ENCODE results near the gene LRRC59.

Gene LRRC59

DNA sequence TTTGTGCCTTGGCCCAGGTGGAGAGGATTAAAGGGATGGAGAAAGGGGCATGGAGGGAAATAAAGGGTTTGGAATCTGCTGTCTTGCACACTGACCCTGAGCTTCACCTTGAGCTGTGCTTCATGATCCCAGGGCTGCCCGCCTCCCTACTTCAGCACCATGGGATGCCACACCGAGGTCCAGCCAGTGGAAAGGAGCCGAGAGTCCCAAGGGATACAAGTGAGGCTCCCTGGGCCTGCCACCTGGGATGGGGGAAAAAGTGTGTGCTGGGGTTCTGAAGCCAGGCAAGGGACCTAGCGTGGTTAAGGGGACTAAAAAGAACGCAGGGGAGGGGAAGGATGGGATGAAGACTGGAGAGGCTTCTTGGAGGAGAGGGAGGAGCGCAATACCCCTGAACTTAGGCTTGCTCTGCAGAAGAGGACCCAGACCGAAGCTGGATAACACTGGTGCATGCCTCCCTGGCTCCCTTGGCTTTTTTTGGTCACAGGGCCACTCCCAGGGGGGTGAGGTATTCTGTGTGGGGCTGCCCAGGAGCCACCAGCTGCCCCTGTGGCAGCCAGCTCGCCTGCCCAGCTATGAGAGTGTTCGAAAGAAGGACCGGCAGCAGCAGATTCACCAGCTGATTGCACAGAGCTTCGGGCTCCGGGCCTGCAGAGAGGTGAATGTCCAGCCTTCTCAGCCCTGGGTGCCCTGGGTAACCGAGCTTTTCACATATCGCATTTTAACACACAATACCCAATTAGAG, 31.5 kb downstream of the LRRC59 start:
- no peak overlapping the region for H3K4me3 ChIP-seq (replicated peaks; ENCODE audit: low read depth, low read length)
- TF ChIP-seq, protein P1, sequence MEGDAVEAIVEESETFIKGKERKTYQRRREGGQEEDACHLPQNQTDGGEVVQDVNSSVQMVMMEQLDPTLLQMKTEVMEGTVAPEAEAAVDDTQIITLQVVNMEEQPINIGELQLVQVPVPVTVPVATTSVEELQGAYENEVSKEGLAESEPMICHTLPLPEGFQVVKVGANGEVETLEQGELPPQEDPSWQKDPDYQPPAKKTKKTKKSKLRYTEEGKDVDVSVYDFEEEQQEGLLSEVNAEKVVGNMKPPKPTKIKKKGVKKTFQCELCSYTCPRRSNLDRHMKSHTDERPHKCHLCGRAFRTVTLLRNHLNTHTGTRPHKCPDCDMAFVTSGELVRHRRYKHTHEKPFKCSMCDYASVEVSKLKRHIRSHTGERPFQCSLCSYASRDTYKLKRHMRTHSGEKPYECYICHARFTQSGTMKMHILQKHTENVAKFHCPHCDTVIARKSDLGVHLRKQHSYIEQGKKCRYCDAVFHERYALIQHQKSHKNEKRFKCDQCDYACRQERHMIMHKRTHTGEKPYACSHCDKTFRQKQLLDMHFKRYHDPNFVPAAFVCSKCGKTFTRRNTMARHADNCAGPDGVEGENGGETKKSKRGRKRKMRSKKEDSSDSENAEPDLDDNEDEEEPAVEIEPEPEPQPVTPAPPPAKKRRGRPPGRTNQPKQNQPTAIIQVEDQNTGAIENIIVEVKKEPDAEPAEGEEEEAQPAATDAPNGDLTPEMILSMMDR (IDR thresholded peaks at IDR 0.05; ENCODE audit: low read depth, low read length, missing control alignments), result no peak
- no peak for DNase-seq (ENCODE audit: extremely low read depth, low read depth)

DNA sequence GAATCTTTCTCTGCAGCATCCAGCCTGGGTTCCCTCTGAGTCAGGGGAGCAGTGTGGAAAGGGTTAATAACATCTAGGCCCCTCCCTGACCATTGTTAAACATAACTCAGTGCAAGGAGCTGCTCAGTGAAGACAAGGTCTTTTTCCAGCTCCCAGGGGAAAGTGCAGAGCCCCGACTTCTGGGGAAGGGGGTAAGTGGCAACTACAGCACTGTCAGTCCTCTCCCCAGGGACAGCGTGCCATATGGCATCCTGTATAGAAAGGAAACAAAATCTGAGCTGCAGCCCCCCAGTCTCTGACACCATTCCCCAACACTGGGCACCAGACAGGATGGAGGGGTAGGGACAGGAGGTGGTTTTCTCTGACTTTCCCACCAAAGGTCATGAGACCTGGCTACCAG, 32.2 kb downstream of the LRRC59 start:
- H3K4me3 ChIP-seq (replicated peaks; ENCODE audit: low read depth, low read length), result no peak overlapping the region
- TF ChIP-seq, protein P1 (IDR thresholded peaks at IDR 0.05; ENCODE audit: low read depth, low read length, missing control alignments), result no peak
- DNase-seq (ENCODE audit: extremely low read depth, low read depth), result no peak

DNA sequence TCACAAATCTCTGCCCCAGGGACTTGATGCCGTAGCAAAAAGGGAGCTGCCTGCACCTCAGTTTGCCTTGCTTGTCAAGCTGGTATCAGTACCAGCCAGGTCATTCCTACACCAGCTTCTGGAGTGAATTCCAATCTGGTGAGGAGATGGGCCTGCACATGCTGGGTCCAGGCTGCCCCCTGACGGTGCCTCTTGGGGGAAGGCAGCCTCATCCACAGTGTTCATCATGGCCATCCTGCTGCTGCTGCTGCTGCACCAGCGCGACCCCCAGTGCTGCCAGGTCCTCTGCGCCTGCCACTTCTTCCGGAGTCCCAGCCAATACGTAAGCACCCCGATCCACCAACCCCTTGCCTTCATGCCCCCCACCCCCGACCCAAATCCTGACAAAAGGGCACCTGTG, 32.6 kb downstream of the LRRC59 start:
- no peak overlapping the region for H3K4me3 ChIP-seq (replicated peaks; ENCODE audit: low read depth, low read length)
- DNase-seq (ENCODE audit: extremely low read depth, low read depth), result no peak
- TF ChIP-seq, protein P1 (IDR thresholded peaks at IDR 0.05; ENCODE audit: low read depth, low read length, missing control alignments), result peak; percentile 16

DNA sequence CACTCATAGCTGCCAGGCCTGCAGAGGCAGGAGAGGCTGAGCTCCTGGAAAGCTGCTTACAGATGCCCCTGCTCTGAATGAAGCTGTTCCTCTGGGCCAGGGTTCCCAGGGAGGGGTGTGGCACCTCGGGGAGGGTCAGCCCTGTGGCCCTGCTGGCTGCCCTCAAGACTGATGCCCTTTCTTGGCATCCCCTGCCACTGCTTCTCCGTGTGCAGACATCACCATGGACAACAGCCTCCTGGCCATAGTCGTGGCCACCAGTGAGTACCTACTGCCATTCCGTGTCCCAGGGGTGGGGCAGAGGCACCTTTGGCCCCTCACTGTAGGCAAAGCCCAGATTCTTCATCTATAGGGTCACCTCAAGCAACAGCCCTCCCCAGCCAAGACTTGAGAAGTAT, 33.3 kb downstream of the LRRC59 start:
- H3K4me3 ChIP-seq (replicated peaks; ENCODE audit: low read depth, low read length), result no peak overlapping the region
- TF ChIP-seq, protein P1 (IDR thresholded peaks at IDR 0.05; ENCODE audit: low read depth, low read length, missing control alignments), result no peak
- DNase-seq (ENCODE audit: extremely low read depth, low read depth), result no peak

DNA sequence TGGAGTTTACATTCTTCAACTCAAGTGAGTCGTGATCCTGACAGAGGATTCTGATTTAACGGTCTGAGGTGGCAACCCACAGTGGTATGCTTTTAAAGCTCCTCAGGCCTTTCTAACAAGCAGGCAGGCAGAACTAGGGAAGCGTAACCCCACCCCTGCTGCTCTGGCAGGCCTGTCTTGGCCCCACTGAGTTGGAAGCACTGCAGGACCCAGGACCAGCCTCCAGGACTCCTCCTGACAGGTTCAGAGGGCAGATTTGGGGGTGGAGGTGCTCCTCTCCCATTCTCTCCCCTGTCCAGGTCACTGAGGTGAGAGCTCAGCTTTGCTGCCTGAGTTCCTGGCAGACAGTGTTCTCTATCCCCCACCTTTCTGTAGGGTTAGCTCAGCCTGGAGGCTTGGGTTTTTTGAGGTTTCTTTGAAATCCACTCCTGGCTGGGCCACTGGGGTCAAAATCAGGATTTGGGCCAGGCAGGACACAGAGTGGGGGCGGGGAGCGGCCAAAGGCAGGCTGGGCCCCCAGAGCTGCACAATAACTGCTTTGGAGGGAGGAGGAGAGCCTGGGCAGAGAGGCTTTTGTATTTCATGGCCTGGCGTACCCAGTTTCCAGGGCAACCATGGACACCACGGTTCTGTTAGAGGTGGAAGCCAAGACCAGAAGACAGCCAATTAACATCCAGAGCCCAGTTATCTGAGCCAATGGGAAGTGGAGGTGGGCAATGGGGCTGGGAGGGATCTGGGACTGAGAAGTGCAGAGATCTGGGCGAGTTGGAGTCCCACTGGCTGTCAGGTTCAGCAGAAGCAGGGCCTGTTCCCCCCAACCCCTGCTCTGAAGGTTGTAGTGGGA, 33.9 kb downstream of the LRRC59 start:
- TF ChIP-seq, protein P1 (IDR thresholded peaks at IDR 0.05; ENCODE audit: low read depth, low read length, missing control alignments), result no peak
- no peak for DNase-seq (ENCODE audit: extremely low read depth, low read depth)
- H3K4me3 ChIP-seq (replicated peaks; ENCODE audit: low read depth, low read length), result no peak overlapping the region

DNA sequence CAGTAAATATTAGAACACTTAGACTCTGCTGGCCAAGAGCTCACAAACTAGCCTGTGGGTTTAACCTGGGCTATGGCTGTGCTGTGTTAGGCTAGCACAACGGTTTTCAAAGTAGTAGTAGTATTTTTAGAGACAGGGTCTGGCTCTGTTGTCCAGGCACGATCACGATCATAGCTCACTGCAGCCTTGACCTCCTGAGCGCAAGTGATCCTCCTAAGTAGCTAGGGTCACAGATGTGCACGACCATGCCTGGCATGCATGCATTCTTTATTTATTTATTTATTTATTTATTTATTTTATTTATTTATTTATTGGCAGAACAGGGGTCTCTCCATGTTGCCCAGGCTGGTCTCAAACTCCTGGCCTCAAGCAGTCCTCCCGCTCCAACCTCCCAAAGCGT, 34.7 kb downstream of the LRRC59 start:
- H3K4me3 ChIP-seq (replicated peaks; ENCODE audit: low read depth, low read length), result no peak overlapping the region
- TF ChIP-seq, protein P1 (IDR thresholded peaks at IDR 0.05; ENCODE audit: low read depth, low read length, missing control alignments), result no peak
- no peak for DNase-seq (ENCODE audit: extremely low read depth, low read depth)

Data from HFF-Myc (cell line).